Inflammatory macrophage treated with lipopolysaccharide for 4 hours (primary cell): ENCODE results near the gene CGREF1.
"Not testable (repeated sequence)": the region's sequence is repeated elsewhere in the genome, so short reads cannot be mapped to it uniquely, and the experiment has no call there.

Experiments used
- DNase-seq: peaks from one replicate; pipeline ENCODE4 v3.0.0-alpha.2; 2020

Gene CGREF1

GRCh38 chr2:27137322-27137935 is 18.5 kb upstream of the CGREF1 start:
- DNase-seq: no peak

- no peak for DNase-seq
Observed at GRCh38 chr2:27136751-27137150, 17.8 kb upstream of the CGREF1 start.

DNA sequence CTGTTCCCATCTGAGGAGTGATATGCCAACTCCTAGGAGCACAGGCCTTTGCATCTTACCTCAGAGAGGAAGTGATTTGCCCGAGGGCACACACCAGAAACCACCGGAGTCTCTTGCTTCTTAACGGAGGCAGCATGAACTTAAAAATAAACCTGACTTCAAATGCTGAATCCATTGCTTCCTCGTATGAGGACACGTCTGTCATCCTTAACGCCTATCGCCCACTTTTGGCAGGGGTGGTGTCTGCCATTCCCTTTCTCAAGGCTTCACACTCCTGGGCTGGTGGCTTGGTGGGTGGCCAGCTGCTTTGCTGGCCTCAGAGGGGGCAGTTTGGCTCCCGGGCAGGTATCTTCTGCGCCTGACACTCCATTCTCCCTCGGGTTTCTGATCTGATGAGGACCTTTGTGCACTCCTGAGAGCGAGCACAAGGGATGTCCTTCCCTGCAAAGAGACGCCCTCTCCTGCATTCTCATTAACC is 16.6 kb upstream of the CGREF1 start:
- DNase-seq: peak; percentile 19

- DNase-seq: no peak
Observed at GRCh38 chr2:27134781-27135477, 16.0 kb upstream of the CGREF1 start.

DNA sequence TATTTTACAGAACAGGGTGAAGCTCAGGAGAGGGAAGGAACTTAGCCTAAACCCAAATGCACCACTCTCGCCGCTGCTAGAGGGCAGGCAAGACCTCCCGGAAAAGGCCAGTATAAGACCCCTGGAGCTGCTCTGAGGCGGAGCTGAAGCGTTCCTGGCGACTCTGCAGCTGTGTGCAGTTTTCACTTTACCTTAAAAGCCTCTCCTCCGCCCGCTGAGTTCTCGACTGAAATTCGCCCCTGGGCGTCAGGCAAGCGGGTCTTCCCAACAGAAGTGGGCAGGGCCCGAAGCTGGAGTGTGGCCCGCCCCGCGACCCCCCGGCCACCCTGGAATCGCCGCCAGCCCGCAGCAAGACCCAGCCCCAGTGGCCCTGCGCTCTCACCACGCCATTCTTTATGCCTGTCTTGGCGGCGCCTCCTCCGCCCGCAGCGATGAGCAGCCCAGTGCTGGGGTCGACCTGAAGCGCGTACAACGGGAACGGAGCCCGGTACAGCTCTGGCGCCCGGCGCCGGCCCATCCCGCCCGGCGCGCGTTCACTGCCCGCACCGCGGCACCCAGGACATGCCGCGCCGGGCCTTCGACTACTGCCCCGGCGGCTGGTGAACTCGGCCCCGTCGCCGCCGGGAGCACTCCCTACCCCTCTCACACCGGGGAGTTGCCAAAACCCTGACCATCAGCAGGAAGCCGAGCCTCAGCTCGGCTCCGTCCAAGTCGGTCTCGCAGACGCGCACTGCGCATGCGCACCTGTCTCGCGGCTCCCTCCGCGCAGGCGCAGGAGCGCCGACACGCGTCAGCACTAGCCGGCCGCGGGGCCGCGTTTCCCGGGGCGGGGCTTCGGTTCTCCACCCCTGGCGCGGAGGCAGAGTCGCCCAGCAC is 15.2 kb upstream of the CGREF1 start, which contains the start of gene PREB:
TSS of gene PREB (minus strand) at position 732 of the 876 bp plus-strand sequence. CDS start at position 517, 215 bp downstream.
- DNase-seq: peak; percentile 98

DNA sequence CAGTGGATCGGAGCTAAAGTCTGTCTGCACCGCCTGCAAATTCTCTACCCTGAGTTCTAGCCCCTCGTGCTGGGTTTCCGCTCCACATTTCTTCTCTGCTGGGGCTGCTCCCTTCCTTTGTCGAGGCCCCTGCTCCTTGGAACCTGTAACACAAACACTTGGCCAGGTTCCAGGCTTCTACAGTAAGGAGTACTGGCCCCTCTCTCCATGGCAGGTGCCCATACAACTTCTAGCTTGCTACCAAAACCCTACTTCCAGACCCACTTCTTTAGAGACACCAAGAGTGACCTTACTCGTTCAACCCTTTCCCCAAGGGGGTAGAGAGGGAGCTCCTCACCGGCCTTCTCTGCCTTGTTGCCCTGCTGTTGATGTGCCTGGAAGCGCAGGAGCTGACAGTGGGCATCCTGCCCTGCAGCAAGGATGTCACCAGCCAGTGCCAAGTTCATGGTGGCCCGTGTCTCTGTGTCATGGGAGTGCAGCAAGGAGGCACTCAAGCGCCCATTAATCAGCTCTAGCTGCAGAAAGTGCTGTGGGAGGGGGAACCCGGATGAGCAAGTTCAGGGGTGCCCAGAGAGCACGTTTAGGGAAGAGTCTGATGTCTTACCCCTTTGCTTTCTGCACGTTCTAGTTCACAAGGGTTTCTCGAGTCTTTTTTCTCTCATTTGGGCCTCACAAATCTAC is 14.4 kb upstream of the CGREF1 start:
- DNase-seq: peak; percentile 20

GRCh38 chr2:27131429-27131828 is 12.5 kb upstream of the CGREF1 start:
- no peak for DNase-seq

- DNase-seq: no peak
Observed at GRCh38 chr2:27130396-27130795, 11.5 kb upstream of the CGREF1 start.

- no peak for DNase-seq
Observed at GRCh38 chr2:27128668-27129571, 10.0 kb upstream of the CGREF1 start.

DNA sequence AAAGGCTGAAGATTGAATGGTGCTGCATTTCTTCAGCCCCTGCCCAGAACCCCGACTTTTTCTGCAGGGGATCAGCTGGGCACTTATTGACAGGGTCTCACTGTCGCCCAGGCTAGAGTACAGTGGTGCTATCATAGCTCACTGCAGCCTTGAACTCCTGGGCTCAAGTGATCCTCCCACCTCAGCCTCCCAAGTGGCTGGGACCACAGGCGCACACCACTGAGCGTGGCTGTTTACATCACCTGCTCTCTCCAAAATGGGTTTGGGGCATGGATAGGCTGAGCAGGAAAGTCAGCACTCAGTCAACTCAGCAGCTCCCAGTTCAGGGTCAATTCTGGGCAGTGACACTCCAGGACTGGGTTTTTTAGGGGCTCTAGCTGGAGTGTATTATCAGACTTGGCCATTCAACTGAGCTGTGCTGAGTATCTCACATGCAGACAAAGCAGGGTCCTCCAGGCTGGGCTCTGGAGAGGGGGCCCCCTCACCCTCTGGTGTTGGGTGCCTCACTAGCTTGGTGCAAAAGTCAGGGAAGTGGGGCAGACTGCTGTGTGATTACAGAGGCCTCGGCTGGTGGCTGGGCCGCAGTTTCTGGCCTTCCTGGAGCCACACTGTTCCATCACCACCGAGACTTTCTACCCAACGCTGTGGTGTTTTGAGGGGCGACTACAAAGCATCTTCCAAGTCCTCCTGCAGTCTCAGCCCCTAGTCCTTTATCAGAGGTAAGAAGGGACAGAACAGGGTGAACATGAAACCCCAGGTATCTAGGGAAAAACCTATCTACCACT is 9.1 kb upstream of the CGREF1 start:
- DNase-seq: no peak

DNA sequence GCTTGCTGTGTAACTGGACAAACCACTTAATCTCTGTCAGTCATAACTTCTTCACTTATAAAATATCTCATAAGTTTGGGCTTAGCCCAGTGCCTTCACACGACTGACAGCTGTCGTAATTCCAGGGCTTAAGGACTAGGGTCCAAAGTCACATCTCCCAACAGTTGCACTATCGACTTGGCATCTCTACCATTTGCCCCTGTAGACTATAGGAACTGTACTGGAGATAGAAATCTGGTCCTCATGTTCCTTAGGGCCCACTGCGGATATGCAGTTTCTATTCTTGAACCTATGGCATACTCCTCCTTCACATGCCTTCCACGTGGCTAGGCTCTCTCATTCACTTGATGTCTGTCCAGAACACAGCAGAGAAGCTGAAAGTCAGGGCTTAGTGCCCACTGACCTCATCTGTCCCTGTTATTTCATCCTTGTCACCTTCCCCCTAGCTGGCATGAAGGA is 7.4 kb upstream of the CGREF1 start:
- DNase-seq: no peak

- DNase-seq: no peak
Observed at GRCh38 chr2:27125104-27125503, 6.2 kb upstream of the CGREF1 start.

DNA sequence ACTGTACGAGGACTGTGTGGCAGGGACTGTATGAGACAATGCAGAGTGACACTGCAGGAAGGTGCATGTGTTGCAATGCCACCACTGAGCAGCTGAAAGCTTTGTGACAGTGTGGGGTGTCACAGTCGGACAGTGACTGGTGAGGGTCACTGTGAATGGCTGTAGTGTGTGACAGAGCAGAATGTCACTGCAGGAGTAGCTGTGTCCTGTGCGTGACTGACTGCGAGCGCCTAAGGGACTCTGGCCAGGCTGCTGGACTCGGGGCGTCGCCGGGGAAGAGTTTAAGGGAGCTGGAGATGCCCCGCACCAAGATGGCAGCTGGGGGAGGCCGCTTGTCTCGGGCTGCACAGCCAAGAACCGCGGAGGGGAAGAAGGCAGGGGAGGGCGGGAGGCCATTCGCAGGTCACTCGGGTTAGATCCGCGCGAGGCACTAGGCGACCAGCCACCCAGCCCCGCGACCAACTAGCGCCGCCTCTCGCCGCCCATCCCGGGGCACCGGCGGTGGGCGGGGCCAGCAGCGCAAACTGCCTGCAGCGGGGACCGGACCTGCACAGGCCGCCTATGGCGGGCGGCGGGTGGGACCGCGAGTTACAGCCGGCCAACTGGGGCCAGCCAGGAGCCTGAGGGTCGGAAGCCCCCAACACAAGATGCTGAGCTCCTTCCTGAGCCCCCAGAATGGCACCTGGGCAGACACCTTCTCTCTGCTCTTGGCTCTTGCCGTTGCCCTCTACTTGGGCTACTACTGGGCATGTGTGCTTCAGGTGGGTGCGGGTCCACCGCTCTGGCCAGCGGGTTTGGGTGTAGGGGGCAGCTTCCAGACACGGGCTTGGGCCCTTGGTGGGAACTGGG is 4.6 kb upstream of the CGREF1 start, which contains the start of gene ABHD1:
TSS of gene ABHD1 (plus strand) at position 514 of the 849 bp plus-strand sequence. CDS start at position 648, 134 bp downstream.
- peak; percentile 63 for DNase-seq

DNA sequence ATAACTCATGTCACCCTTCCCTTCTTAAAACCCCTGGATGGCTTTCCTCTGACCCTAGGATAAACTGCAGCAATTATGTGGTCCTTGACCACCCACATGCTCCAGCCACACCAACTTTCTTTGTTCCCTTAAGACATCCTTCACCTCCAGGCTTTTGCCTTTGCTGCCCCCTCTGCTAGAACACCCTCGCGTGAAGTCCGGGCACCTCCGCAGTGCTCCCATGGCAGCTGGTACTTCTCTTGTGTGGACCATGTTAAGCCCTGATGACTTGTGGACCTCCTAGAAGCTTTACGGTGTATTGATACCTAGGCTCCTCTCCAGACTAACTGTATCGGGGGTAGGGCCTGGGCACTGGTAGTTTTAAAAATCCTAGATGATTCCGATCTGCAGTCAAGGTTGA is 3.9 kb upstream of the CGREF1 start:
- no peak for DNase-seq

DNA sequence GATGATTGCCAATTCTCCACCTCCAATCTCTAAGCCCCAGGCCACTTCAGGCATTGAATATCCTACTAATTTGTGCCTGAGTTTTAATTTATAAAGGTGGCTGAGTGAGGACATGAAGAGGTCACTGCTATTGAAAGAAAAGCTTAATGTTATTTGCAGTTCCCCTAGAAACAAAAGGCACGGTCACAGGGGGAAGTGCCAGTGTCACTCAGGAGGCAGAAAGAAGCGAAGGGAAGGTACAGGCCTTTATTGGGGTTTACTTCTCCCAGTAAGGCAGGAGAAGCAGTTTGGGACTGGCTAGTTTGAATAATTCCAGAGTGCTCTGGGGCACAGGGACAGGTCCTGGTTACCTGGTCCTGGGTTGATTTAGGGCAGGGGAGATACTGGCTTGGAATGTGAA is 3.0 kb upstream of the CGREF1 start:
- peak; percentile 5 for DNase-seq

DNA sequence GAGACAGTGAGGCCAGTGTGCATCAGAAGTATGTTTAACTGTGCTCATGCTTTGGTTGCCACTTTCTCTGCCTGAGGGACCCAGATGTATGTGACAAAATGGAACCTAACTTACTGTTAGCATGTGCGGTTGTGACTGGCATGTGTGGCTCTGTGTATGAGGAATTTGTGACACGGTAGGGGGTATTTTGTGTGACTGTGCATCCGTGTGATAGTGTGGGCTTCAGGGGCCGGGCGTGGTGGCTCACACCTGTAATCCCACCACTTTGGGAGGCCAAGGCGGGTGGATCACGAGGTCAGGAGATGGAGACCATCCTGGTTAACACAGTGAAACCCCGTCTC is 372 bp upstream of the CGREF1 start:
- DNase-seq: not testable (repeated sequence)

DNA sequence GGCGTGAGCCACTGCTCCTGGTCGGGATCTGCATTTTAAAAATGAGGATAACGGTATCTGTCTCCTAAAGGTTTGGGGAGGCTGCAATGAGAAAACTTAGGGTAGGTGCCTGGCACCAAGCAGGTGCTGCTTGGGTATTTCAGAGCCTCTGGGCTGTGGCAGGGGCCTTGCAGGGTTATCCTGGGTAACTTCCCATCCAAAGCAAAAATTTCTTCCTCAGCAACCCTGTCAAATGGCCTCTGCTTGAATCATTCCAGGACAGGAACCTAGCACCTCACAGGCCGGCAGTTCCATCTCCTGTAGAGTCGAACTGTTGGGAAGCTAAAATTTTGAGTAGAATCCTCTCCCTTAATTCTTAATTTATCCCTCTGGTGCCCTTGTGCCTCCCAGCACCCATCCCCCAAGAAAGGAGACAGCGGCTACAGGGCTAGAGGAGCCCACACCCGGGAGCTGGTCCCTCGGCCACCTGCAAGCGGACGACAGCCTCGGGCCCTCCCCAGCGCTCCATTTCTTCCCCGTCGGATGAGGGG is 868 bp downstream of the CGREF1 start:
- no peak for DNase-seq

GRCh38 chr2:27115519-27115918 is 3.4 kb downstream of the CGREF1 start:
- no peak for DNase-seq

GRCh38 chr2:27111392-27112078 is 7.4 kb downstream of the CGREF1 start:
- DNase-seq: not testable (repeated sequence)
